ENCODE results near the gene TECTB. TPM values are rescaled to one million over a fixed set of nuclear protein-coding genes. Genes with fewer than 3 reads are reported as not detected.

Gene TECTB
- total RNA-seq, 1 experiment from 2014 or later, result not detected

GRCh38 chr10:112352044-112352443 is 68.8 kb downstream of the TECTB start:
- Mint-ChIP-seq H3K9me3 (ENCODE audit: unreplicated experiment) (no peaks in the 10 kb centered on the region), H3K36me3 (ENCODE audit: insufficient read depth, unreplicated experiment) (no peaks in the 10 kb centered on the region), H3K4me1 (ENCODE audit: insufficient read depth, unreplicated experiment) (peaks cover 5% of the 10 kb centered on the region), H3K27me3 (ENCODE audit: insufficient read depth, unreplicated experiment) (no peaks in the 10 kb centered on the region), H3K4me3 (ENCODE audit: unreplicated experiment) (no peak overlapping the region), H3K27ac (ENCODE audit: low read depth, unreplicated experiment) (no peak overlapping the region)
- POLR2A ChIA-PET, result interaction anchor here (4.2 kb wide), 1 partner anchor 8 kb away, joined by 41 read pairs; no protein-coding TSS in a partner anchor
- BruUV-seq (replicated peaks), result no TSS peak
- intact Hi-C loops (cut with micrococcal nuclease), result no loop called here
- CTCF ChIA-PET, result interaction anchor here (2.1 kb wide), 1 partner anchor 8 kb away, joined by 12 read pairs; no protein-coding TSS in a partner anchor
- no peak for TF ChIP-seq CTCF (IDR thresholded peaks at IDR 0.05; ENCODE audit: unreplicated experiment)
- no peak for DNase-seq (ENCODE audit: unreplicated experiment)

GRCh38 chr10:112353046-112353445 is 69.8 kb downstream of the TECTB start:
- ChIA-PET CTCF (interaction anchor here (0.6 kb wide), 1 partner anchor 1522 kb away, joined by 7 read pairs; no protein-coding TSS in a partner anchor), POLR2A (no interaction called here)
- intact Hi-C loops (cut with micrococcal nuclease), result no loop called here
- Mint-ChIP-seq H3K9me3 (ENCODE audit: unreplicated experiment) (no peaks in the 10 kb centered on the region), H3K4me3 (ENCODE audit: unreplicated experiment) (no peak overlapping the region), H3K36me3 (ENCODE audit: insufficient read depth, unreplicated experiment) (no peaks in the 10 kb centered on the region), H3K4me1 (ENCODE audit: insufficient read depth, unreplicated experiment) (peaks cover 5% of the 10 kb centered on the region), H3K27ac (ENCODE audit: low read depth, unreplicated experiment) (no peak overlapping the region), H3K27me3 (ENCODE audit: insufficient read depth, unreplicated experiment) (no peaks in the 10 kb centered on the region)
- no peak for TF ChIP-seq CTCF (IDR thresholded peaks at IDR 0.05; ENCODE audit: unreplicated experiment)
- BruUV-seq (replicated peaks), result no TSS peak
- DNase-seq (ENCODE audit: unreplicated experiment), result no peak

Small RNA genes lying within 50 kb of the gene (microRNA-seq; reads per million reads assigned to microRNA genes)
- gene MIR6715A (not detected), gene MIR6715B (not detected)

Other genes with a start within 250 kb of the TECTB start
- gene GPAM, start 99.6 kb upstream of the TECTB start, total RNA-seq (2022), result 19.8 and 20.4 TPM in 2 replicates
- gene ACSL5, start 90.7 kb downstream of the TECTB start, total RNA-seq (2022), result 0.12 and 0.68 TPM in 2 replicates
- 25.9 and 26.3 TPM in 2 replicates for gene ZDHHC6, start 163.5 kb downstream of the TECTB start, total RNA-seq (2022)
- gene VTI1A, start 163.8 kb downstream of the TECTB start, total RNA-seq (2022), result 44.4 and 58.1 TPM in 2 replicates